Renal pelvis (tissue), 4 donors: ENCODE results near the gene MT1A. TPM values are rescaled to one million over a fixed set of nuclear protein-coding genes. Genes with fewer than 3 reads are reported as not detected.
"Not testable (repeated sequence)": the region's sequence is repeated elsewhere in the genome, so short reads cannot be mapped to it uniquely, and the experiment has no call there.

Source experiments
- DNase-seq: peaks from one replicate; pipeline ENCODE4 v3.0.0-alpha.2; 2013
- polyA plus RNA-seq, 3 donors: library from polyadenylated mRNA; unstranded; fragments of 120-200 nt; gene quantifications; one replicate each; pipeline ENCODE4 v1.2.1, GENCODE V29; 2013; ENCODE audit not compliant: insufficient read length in 3 of 3

MT1A gene
- polyA plus RNA-seq, 3 donors = not detected

DNA sequence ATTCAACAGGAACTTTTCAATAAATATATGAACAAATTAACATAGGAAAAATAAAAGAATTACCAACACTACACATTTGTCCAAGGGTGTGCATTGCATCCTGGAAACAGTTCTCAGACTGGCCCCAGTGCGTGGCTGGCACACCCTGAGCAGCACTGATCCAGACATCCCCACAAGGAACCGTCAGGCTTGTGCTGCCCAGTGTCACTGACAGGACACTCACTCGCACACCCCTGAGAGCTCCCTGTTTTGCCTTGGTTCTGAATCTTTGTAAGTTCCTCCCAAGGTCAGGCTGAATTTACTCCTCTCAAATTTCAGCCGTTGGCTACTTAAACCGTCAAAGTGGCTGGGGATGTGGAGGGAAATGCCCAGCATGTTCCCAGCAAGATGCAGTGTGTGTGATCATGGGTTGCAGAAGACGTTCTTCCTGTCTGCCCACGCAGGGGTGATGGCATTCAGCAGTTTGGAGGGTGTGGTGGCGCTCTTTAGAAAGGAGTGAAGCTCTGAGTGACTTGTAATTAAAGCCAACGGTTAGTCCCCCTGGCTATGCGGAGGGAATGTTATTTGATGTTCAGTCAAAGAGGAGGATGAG, 28.4 kb upstream of the MT1A start:
- no peak for DNase-seq

- no peak for DNase-seq
These were observed 27.8 kb upstream of the MT1A start for GRCh38 chr16:56610609-56611111.

DNA sequence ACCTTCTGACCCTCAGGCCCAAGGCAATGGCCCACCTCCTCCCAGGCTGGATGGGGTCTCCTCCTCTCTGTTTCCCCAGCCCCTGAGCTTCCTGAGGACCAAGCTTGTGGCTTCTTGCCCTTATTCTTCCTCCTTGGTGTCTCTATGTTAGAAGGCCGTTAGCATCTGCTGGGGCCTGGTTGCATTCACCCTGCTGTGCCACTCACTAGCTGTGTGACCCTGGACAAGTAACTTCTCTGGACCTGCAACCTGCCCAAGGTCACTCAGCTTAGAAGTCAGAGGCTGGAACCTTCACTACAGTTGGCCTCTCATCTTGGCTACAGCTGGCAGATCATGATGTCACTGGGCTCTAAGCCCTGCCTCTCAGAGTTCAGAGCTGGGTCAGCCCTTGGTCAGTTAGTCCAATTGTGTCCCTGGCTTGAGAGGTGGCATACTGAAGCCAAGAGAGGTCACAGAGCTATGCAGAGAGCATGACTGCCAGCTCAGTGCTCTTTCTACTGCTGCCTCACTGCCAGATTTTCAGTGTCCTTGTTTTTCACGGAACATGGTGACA, 27.1 kb upstream of the MT1A start:
- no peak for DNase-seq

DNA sequence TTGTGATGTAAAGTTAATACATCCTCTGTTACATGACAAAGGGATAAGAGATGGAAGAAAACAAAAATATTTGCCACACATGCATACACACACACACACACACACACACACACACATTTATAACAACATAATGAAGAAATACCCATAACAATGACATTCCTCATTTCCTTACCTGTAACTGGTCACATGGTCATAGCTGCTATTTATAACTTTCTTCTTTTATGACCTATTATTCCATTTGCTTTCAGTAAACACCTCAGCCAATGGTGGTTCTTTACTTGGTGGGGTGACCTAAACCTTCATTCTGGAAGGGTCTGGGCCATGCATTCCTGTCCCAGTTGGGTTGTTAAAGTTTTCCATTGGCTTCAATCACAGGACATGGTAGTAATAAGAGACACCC, 24.8 kb upstream of the MT1A start:
- no peak for DNase-seq

GRCh38 chr16:56614549-56614991, 23.9 kb upstream of the MT1A start:
- DNase-seq = no peak

DNA sequence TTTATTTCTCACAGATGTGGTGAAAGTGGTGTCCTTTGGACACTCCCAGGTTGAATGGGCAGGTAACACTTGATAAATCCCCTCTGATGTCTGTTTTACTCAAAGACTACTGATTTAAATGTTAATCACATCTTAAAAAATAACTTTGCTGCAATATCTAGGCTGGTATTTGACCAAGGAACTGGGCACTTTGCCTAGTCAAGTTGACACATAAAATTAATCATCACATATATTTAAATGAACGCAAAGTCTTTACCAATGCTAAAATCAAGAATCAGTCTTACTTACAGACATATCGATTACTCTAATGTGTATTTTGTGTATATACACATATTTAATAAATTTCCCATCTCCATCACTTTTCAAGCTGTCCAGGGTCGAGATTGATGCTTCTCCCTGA, 23.1 kb upstream of the MT1A start:
- DNase-seq = no peak

- DNase-seq = no peak
These were observed 21.8 kb upstream of the MT1A start for GRCh38 chr16:56616608-56617211.

- DNase-seq = no peak
These were observed 21.0 kb upstream of the MT1A start for GRCh38 chr16:56617212-56618085.

GRCh38 chr16:56618138-56618537, 20.3 kb upstream of the MT1A start:
- no peak for DNase-seq

GRCh38 chr16:56620339-56620897, 18.0 kb upstream of the MT1A start:
- no peak for DNase-seq

GRCh38 chr16:56621665-56622445, 16.6 kb upstream of the MT1A start:
- not testable (repeated sequence) for DNase-seq

GRCh38 chr16:56623184-56623583, 15.3 kb upstream of the MT1A start:
- not testable (repeated sequence) for DNase-seq

DNA sequence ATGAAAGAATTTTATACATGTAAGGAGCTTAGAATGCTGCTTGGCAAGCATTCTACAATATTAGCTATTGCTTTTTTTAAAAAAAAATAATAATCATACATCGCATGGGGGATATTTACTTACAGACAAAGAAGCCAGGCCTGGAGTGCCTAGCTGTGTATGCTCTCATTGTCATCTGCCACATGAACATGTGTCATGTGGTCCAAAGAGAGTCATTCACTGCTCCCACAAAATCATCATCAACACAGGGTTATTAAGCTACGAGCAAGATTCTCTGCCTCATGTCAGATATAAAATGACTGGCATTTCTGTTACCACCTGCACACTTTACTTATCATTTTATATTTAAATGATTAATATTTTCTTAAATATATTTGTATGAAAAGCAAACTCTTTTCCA, 14.8 kb upstream of the MT1A start:
- DNase-seq = no peak

GRCh38 chr16:56625140-56625942, 13.1 kb upstream of the MT1A start, which contains the start of gene MT1E:
TSS of gene MT1E (plus strand) at chr16:56625781. CDS start at chr16:56625852, 71 bp downstream.
- no peak for DNase-seq

GRCh38 chr16:56625943-56626654, 12.4 kb upstream of the MT1A start:
- no peak for DNase-seq

GRCh38 chr16:56626685-56627084, 11.8 kb upstream of the MT1A start:
- no peak for DNase-seq

- DNase-seq = no peak
These were observed 9.7 kb upstream of the MT1A start for GRCh38 chr16:56628486-56629350.

GRCh38 chr16:56629531-56629930, 8.9 kb upstream of the MT1A start:
- no peak for DNase-seq

DNA sequence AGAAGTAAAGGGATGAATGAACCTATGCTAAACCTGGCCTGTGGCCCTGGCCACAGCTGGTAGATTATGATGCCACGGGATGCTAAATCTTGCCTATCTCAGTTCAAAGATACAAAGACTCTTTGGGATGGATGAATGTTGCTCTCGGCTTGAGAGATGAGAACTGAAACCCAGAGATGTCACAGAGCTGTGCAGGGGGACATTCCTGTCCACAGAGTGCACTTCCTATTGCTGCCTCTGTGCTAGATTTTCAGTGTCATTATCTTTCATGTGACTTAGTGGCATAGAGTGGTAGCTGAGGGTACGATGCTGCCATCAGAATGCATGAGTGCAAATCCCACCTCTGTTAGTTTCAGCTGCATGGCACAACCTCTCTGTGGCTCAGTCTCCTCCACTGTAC, 8.3 kb upstream of the MT1A start:
- DNase-seq = no peak
